ENCODE measurements around the gene ERBB2.

GRCh38 chr17:39772415-39772814 lies 72.6 kb downstream of the ERBB2 start:
- no peak for TF ChIP-seq CTCF (conservative IDR thresholded peaks at IDR 0.05; ENCODE audit: low read depth in 2 of 2)
- no peak for TF ChIP-seq REST (IDR thresholded peaks at IDR 0.05; ENCODE audit: unreplicated experiment)
- TF ChIP-seq STAT1 (IDR thresholded peaks at IDR 0.05; ENCODE audit: unreplicated experiment): no peak
- no peak for TF ChIP-seq NANOG (IDR thresholded peaks at IDR 0.05; ENCODE audit: borderline replicate concordance)
- no peak for TF ChIP-seq POLR2AphosphoS5 (IDR thresholded peaks at IDR 0.05; ENCODE audit: low read depth)
- TF ChIP-seq EZH2phosphoT487 (IDR thresholded peaks at IDR 0.05; ENCODE audit: unreplicated experiment): no peak
- TF ChIP-seq ZNF462 (CRISPR knock-in tag; IDR thresholded peaks at IDR 0.05): no peak
- TF ChIP-seq EZH2 (IDR thresholded peaks at IDR 0.05; ENCODE audit: low read depth, unreplicated experiment): no peak

Measured in GM23338 (cell line).